Fibroblast of mammary gland (primary cell): ENCODE data around the gene NT5C.
"Not testable (repeated sequence)": the region's sequence is repeated elsewhere in the genome, so short reads cannot be mapped to it uniquely, and the experiment has no call there.

Experiments used
- DNase-seq: peaks from one replicate; pipeline ENCODE4 v3.0.0-alpha.2; 2010; ENCODE audit warnings: low read depth
- H3K4me3 ChIP-seq: 2 replicates; pipeline ENCODE4 v1.5.1; 2011; ENCODE audit warnings: low read depth, mild to moderate bottlenecking, low read length, moderate library complexity; ENCODE audit not compliant: control insufficient read depth
- CTCF ChIP-seq: conservative IDR thresholded peaks from 2 replicates; pipeline ENCODE4 v1.5.1; 2011; ENCODE audit warnings: low read depth, low read length, inconsistent platforms; ENCODE audit not compliant: control insufficient read depth, insufficient read depth

The NT5C gene

GRCh38 chr17:75146592-75146991, 15.1 kb upstream of the NT5C start:
- no peak for DNase-seq
- TF ChIP-seq CTCF = no peak
- H3K4me3 ChIP-seq = no peak overlapping the region

- no peak for DNase-seq
- no peak for TF ChIP-seq CTCF
- H3K4me3 ChIP-seq = no peak overlapping the region
Measured at GRCh38 chr17:75144816-75145512, 13.4 kb upstream of the NT5C start.

GRCh38 chr17:75142236-75142971, 10.9 kb upstream of the NT5C start:
- no peak for TF ChIP-seq CTCF

GRCh38 chr17:75138519-75138918, 7.0 kb upstream of the NT5C start:
- no peak overlapping the region for H3K4me3 ChIP-seq
- no peak for TF ChIP-seq CTCF
- no peak for DNase-seq

More at GRCh38 chr17:75142236-75142971, 10.9 kb upstream of the NT5C start:
- DNase-seq = no peak
- no peak overlapping the region for H3K4me3 ChIP-seq

GRCh38 chr17:75137762-75138161, 6.2 kb upstream of the NT5C start:
- not testable (repeated sequence) for DNase-seq, H3K4me3 ChIP-seq

- no peak overlapping the region for H3K4me3 ChIP-seq
- no peak for TF ChIP-seq CTCF
- DNase-seq = no peak
Measured at GRCh38 chr17:75135946-75136345, 4.4 kb upstream of the NT5C start.

- no peak overlapping the region for H3K4me3 ChIP-seq
- no peak for DNase-seq
- no peak for TF ChIP-seq CTCF
Measured at GRCh38 chr17:75135452-75135851, 3.9 kb upstream of the NT5C start.

GRCh38 chr17:75133607-75134347, 2.2 kb upstream of the NT5C start:
- DNase-seq = not testable (repeated sequence)

More at GRCh38 chr17:75133607-75134347, 2.2 kb upstream of the NT5C start:
- H3K4me3 ChIP-seq = not testable (repeated sequence)
